ENCODE data around the gene DNAAF1. TPM values are rescaled to one million over a fixed set of nuclear protein-coding genes. Genes with fewer than 3 reads are reported as not detected.
"Not testable (repeated sequence)": the region's sequence is repeated elsewhere in the genome, so short reads cannot be mapped to it uniquely, and the experiment has no call there.

DNAAF1 gene
- total RNA-seq, 2 donors from 2014 or later: 0.32 to 8.2 TPM

GRCh38 chr16:84212631-84213030, 67.5 kb downstream of the DNAAF1 start:
- no peak overlapping the region for H3K4me3 ChIP-seq
- WGBS: 91% methylated on average over 4 of the region's 4 CpGs
- H3K27me3 ChIP-seq (replicated peaks; ENCODE audit: insufficient read depth): no peaks in the 10 kb centered on the region
- no peaks in the 10 kb centered on the region for H3K36me3 ChIP-seq
- intact Hi-C loops (cut with DNase I): no loop called here
- DNase-seq (ENCODE audit: low spot score): no peak
- H3K4me1 ChIP-seq (replicated peaks): no peaks in the 10 kb centered on the region
- H3K27ac ChIP-seq: no peak overlapping the region
- TF ChIP-seq, protein P1, sequence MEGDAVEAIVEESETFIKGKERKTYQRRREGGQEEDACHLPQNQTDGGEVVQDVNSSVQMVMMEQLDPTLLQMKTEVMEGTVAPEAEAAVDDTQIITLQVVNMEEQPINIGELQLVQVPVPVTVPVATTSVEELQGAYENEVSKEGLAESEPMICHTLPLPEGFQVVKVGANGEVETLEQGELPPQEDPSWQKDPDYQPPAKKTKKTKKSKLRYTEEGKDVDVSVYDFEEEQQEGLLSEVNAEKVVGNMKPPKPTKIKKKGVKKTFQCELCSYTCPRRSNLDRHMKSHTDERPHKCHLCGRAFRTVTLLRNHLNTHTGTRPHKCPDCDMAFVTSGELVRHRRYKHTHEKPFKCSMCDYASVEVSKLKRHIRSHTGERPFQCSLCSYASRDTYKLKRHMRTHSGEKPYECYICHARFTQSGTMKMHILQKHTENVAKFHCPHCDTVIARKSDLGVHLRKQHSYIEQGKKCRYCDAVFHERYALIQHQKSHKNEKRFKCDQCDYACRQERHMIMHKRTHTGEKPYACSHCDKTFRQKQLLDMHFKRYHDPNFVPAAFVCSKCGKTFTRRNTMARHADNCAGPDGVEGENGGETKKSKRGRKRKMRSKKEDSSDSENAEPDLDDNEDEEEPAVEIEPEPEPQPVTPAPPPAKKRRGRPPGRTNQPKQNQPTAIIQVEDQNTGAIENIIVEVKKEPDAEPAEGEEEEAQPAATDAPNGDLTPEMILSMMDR (IDR thresholded peaks at IDR 0.05): no peak
- H3K9me3 ChIP-seq: no peaks in the 10 kb centered on the region

GRCh38 chr16:84214451-84215066, 69.5 kb downstream of the DNAAF1 start:
- DNase-seq (ENCODE audit: low spot score): no peak
- H3K27ac ChIP-seq: no peak overlapping the region
- intact Hi-C loops (cut with DNase I): no loop called here
- H3K27me3 ChIP-seq (replicated peaks; ENCODE audit: insufficient read depth): no peaks in the 10 kb centered on the region
- WGBS: 71% methylated on average over 15 of the region's 15 CpGs
- no peaks in the 10 kb centered on the region for H3K36me3 ChIP-seq
- H3K9me3 ChIP-seq: no peaks in the 10 kb centered on the region
- TF ChIP-seq, protein P1 (IDR thresholded peaks at IDR 0.05): no peak
- TF ChIP-seq POLR2A (IDR thresholded peaks at IDR 0.05) (no peak), POLR2AphosphoS5 (IDR thresholded peaks at IDR 0.05) (no peak)
- H3K4me3 ChIP-seq: no peak overlapping the region
- no peaks in the 10 kb centered on the region for H3K4me1 ChIP-seq (replicated peaks)

GRCh38 chr16:84215531-84215930, 70.4 kb downstream of the DNAAF1 start:
- no peaks in the 10 kb centered on the region for H3K36me3 ChIP-seq
- WGBS: 89% methylated on average over 5 of the region's 5 CpGs
- H3K4me3 ChIP-seq: no peak overlapping the region
- no peaks in the 10 kb centered on the region for H3K9me3 ChIP-seq
- no peak for DNase-seq (ENCODE audit: low spot score)
- H3K27me3 ChIP-seq (replicated peaks; ENCODE audit: insufficient read depth): no peaks in the 10 kb centered on the region
- H3K4me1 ChIP-seq (replicated peaks): no peaks in the 10 kb centered on the region
- no peak for TF ChIP-seq POLR2AphosphoS5 (IDR thresholded peaks at IDR 0.05)
- TF ChIP-seq, protein P1 (IDR thresholded peaks at IDR 0.05): no peak
- no peak for TF ChIP-seq POLR2A (IDR thresholded peaks at IDR 0.05)
- no peak overlapping the region for H3K27ac ChIP-seq
- intact Hi-C loops (cut with DNase I): no loop called here

GRCh38 chr16:84216144-84216543, 71.0 kb downstream of the DNAAF1 start:
- intact Hi-C loops (cut with DNase I): not testable (repeated sequence)
- 94% methylated on average over 3 of the region's 3 CpGs for WGBS

DNA sequence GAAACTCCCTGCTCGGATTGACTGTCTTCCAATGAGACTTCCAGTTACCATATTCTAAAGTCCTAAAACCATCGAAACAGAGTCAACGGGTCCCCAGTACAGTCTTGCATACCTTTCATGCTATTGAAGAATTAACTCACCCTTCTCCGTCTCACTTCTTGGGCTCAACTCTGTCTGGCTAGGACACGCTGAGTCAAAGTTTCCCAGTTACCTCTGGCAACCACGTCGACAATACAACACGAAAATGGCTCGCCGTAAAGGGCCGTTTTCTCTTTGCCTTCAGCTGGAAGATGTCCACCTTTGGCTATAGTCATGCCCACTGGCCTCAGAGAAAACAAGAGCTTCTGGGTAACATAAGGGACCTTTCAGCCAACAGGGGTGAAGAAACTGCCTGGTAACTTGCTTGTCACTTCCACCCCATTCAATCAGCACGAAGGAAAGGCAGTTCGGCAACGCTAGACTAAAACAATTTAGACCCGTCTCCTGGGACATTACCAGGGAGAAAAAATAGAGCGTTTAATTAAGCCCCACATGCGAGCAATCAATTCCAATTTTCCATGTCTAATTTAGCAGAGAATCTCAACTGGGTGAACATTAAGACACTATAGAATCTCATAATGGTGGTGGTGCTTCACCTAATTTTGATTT, 73.2 kb downstream of the DNAAF1 start:
- TF ChIP-seq POLR2AphosphoS5 (IDR thresholded peaks at IDR 0.05): no peak
- TF ChIP-seq, protein P1 (IDR thresholded peaks at IDR 0.05): no peak
- no peak for TF ChIP-seq POLR2A (IDR thresholded peaks at IDR 0.05)

More at GRCh38 chr16:84216144-84216543, 71.0 kb downstream of the DNAAF1 start:
- not testable (repeated sequence) for H3K36me3 ChIP-seq; DNase-seq (ENCODE audit: low spot score); H3K27me3 ChIP-seq (replicated peaks; ENCODE audit: insufficient read depth); H3K4me3 ChIP-seq; H3K4me1 ChIP-seq (replicated peaks); H3K9me3 ChIP-seq; H3K27ac ChIP-seq

More for the DNA sequence above, 73.2 kb downstream of the DNAAF1 start:
- no peak overlapping the region for H3K27ac ChIP-seq
- DNase-seq (ENCODE audit: low spot score): no peak
- no peaks in the 10 kb centered on the region for H3K36me3 ChIP-seq
- H3K4me3 ChIP-seq: no peak overlapping the region
- intact Hi-C loops (cut with DNase I): no loop called here
- no peaks in the 10 kb centered on the region for H3K9me3 ChIP-seq
- no peaks in the 10 kb centered on the region for H3K4me1 ChIP-seq (replicated peaks)
- 82% methylated on average over 17 of the region's 17 CpGs for WGBS
- H3K27me3 ChIP-seq (replicated peaks; ENCODE audit: insufficient read depth): no peaks in the 10 kb centered on the region
